Bronchial epithelial cell (primary cell): Measurements from ENCODE around the gene PACSIN1. TPM values are rescaled to one million over a fixed set of nuclear protein-coding genes. Genes with fewer than 3 reads are reported as not detected.
A peak's percentile ranks its signal among the peaks of the same experiment; 100 is the strongest.

Experiments used
- DNase-seq: peaks from one replicate; pipeline ENCODE4 v3.0.0-alpha.2; 2010; ENCODE audit warnings: low read depth
- FAIRE-seq: peaks from 2 replicates; lab custom pipeline; 2011; peaks lifted over from hg19 to GRCh38; lab: Jason Lieb, UNC
- H3K27me3 ChIP-seq: 2 replicates; pipeline ENCODE4 v1.5.1; 2011; ENCODE audit warnings: low read length; ENCODE audit not compliant: control insufficient read depth, insufficient read depth
- H3K36me3 ChIP-seq: 2 replicates; pipeline ENCODE4 v1.5.1; 2011; ENCODE audit warnings: low read length; ENCODE audit not compliant: control insufficient read depth, insufficient read depth
- H3K4me3 ChIP-seq: 2 replicates; pipeline ENCODE4 v1.5.1; 2011; ENCODE audit warnings: mild to moderate bottlenecking, low read depth, low read length, control low read depth
- total RNA-seq: library from RNA; depleted of rRNA; stranded (reverse); fragments of >200 nt; gene quantifications from 2 replicates; pipeline ENCODE4 v1.2.1, GENCODE V29; 2014
- TF ChIP-seq, protein P1 (sequence below): IDR thresholded peaks from 2 replicates; pipeline ENCODE4 v1.5.1; 2011; ENCODE audit warnings: mild to moderate bottlenecking, moderate library complexity, low read length, control low read depth, inconsistent platforms; ENCODE audit not compliant: insufficient read depth, severe bottlenecking

The PACSIN1 gene
- total RNA-seq, 1 donor from 2014 or later: not detected

DNA sequence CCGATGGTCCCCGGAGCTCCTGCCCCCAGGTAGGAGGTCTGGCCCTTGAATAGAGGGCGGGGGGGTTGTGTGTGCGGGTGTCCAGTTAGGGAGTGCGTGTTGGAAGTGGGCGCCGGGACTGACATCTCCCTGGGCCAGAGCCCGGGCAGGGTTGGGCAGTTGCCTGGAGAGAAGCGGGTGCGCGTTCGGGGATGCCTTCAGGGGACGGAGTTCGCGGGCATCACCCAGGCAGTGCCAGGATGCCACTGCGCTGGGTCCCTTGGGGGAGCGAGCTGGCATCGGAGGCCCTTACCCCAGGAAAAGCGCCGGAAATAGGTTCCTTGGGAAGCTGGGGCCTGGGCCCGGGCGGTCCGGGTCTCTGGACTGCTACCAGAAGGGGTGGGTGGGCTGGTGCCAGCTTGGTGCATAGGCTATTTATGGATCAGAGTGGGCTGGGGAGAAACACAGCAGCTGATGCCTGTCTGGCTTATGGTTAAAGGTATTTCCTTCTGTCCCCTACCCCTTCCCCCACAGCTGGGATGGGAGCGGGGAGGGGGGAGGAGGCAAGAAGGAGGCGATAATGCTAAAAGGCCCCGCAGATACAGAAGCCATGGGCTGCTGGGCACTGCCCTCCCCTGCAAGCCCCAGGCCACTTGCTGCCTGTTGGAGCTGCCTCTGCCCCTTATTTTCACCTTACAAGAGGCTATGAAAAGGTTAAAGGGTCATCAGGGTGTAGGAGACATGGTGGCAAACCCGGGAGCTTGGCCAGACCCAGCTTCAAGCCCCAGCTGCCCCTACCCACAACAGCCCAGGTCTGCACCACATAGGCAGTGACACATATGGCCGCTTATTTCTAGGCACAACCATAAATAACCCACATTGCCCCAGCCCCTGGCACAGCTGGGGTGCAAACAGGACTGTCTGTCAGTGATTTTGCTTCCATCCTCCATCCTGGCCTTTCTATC, 638 bp downstream of the PACSIN1 start:
- no peak for FAIRE-seq
- no peaks in the 10 kb centered on the region for H3K36me3 ChIP-seq
- TF ChIP-seq, protein P1, sequence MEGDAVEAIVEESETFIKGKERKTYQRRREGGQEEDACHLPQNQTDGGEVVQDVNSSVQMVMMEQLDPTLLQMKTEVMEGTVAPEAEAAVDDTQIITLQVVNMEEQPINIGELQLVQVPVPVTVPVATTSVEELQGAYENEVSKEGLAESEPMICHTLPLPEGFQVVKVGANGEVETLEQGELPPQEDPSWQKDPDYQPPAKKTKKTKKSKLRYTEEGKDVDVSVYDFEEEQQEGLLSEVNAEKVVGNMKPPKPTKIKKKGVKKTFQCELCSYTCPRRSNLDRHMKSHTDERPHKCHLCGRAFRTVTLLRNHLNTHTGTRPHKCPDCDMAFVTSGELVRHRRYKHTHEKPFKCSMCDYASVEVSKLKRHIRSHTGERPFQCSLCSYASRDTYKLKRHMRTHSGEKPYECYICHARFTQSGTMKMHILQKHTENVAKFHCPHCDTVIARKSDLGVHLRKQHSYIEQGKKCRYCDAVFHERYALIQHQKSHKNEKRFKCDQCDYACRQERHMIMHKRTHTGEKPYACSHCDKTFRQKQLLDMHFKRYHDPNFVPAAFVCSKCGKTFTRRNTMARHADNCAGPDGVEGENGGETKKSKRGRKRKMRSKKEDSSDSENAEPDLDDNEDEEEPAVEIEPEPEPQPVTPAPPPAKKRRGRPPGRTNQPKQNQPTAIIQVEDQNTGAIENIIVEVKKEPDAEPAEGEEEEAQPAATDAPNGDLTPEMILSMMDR: no peak

DNA sequence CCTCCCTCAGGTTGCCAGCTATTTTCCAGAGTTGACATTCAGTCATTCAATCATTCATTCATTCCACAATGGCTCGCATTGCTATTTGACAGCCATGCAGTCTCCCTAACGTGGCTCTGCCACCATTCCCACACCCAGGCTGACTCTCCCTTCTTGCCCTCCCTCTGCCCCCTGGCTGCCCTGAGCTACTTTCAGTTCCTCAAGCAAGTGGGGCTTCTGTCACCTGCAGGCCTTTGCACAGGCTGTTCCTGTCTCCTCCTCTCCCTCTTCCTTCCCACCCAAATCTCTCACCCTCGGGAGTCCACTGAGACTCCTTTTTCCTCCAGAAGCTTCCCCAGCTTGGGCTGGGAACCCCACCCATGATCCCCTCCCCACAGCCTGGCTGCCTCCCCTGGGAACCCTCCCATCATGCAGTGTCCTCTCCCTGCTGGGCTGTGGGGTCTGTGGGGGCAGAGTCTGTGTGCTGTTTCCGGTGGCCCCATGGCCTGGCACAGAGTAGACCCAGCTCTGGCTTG, 2.6 kb downstream of the PACSIN1 start:
- no peak overlapping the region for H3K4me3 ChIP-seq
- peaks cover 2% of the 10 kb centered on the region for H3K27me3 ChIP-seq
- H3K36me3 ChIP-seq: no peaks in the 10 kb centered on the region
- no peak for FAIRE-seq
- TF ChIP-seq, protein P1: no peak
- no peak for DNase-seq

More for the DNA sequence above, 638 bp downstream of the PACSIN1 start:
- peaks cover 2% of the 10 kb centered on the region for H3K27me3 ChIP-seq
- no peak for DNase-seq
- peak overlapping the region; percentile 28 for H3K4me3 ChIP-seq

DNA sequence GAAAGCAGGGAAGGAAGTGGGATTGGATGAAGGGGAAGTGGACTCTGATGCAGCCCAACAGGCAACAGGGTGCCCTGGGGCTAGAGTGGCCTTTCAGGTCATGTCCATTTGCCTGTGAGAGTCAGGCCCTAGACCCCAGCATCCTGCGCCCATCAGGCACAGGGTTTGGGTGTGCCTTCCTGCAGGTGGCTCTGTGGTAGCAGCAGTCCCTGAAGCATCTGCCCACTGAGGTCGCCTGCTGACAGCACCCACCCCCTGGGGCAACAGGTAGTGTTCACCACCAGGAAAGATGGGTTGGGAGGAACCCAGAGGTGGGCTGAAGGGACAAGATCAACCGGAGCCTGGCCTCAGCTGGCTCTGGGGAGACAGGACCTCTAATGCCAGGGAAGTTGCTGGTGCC, 3.6 kb downstream of the PACSIN1 start:
- FAIRE-seq: no peak
- peaks cover 2% of the 10 kb centered on the region for H3K27me3 ChIP-seq

DNA sequence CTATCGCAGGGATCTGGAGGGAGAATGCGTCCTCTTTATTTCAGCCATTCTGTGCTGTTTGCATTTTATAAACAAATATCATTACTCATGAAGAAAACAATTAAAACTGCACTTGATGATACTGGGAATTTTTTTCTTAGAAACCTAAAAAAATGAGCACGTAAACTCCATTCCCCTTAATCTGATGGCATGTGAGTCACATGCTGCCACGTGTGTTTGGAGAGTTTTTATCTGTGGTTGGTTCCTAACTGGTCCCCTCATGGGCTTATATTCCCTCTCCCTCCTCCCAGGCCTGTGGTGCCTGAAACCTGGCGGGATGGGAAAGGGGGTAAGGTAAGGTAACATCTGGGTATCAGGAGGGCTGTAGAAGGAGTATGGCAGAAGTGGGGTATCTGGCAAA, 6.5 kb downstream of the PACSIN1 start:
- DNase-seq: no peak
- Histone ChIP-seq H3K36me3 (no peaks in the 10 kb centered on the region), H3K27me3 (no peaks in the 10 kb centered on the region), H3K4me3 (no peak overlapping the region)
- FAIRE-seq: no peak
- TF ChIP-seq, protein P1: no peak

More for the DNA sequence above, 3.6 kb downstream of the PACSIN1 start:
- DNase-seq: no peak
- TF ChIP-seq, protein P1: no peak
- H3K36me3 ChIP-seq: no peaks in the 10 kb centered on the region
- no peak overlapping the region for H3K4me3 ChIP-seq

DNA sequence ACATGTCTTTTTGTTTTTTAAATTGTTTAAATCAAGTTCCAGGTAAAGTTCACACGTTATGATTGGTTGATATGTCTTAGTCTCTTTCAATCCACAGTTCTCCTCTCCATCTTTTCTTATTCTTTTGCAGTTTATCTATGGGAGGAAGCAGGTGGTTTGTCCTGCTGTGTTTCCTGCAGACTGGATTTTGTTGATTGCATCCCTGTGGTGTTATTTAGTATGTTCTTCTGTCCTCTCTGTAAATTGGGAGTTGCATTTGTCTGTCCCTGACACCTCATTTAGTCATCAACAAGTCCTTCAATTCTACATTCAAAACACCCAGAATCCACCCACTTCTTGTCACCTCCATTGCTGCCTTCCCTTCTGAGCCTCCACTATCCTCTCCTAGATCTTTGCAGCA, 8.1 kb downstream of the PACSIN1 start:
- no peaks in the 10 kb centered on the region for H3K27me3 ChIP-seq
- H3K36me3 ChIP-seq: no peaks in the 10 kb centered on the region
- FAIRE-seq: no peak
- no peak overlapping the region for H3K4me3 ChIP-seq
- TF ChIP-seq, protein P1: no peak
- DNase-seq: no peak
